HG03175 (cell line): ENCODE results near the gene EYA2.
"Not testable (repeated sequence)": the region's sequence is repeated elsewhere in the genome, so short reads cannot be mapped to it uniquely, and the experiment has no call there.

Source experiments
- ATAC-seq: cut with Tn5 transposase; IDR thresholded peaks from one replicate; pipeline ENCODE4 v1.9.1; 2021; ENCODE audit warnings: mild to moderate bottlenecking, moderate library complexity; ENCODE audit not compliant: unreplicated experiment

EYA2 gene

GRCh38 chr20:47195573-47195972 lies 300.9 kb downstream of the EYA2 start:
- no peak for ATAC-seq

GRCh38 chr20:47196091-47197081 lies 301.7 kb downstream of the EYA2 start:
- ATAC-seq, result peak; percentile 45

- ATAC-seq, result no peak
Measured at GRCh38 chr20:47198254-47198671, 303.6 kb downstream of the EYA2 start.

- no peak for ATAC-seq
Measured at GRCh38 chr20:47198996-47199552, 304.4 kb downstream of the EYA2 start.

GRCh38 chr20:47201074-47201730 lies 306.6 kb downstream of the EYA2 start:
- ATAC-seq, result no peak

- ATAC-seq, result no peak
Measured at GRCh38 chr20:47202733-47203667, 308.4 kb downstream of the EYA2 start.

- ATAC-seq, result no peak
Measured at GRCh38 chr20:47204008-47204849, 309.6 kb downstream of the EYA2 start.

GRCh38 chr20:47204850-47205122 lies 310.1 kb downstream of the EYA2 start:
- ATAC-seq, result not testable (repeated sequence)

- peak; percentile 60 for ATAC-seq
Measured at GRCh38 chr20:47205577-47206123, 311.0 kb downstream of the EYA2 start.

- not testable (repeated sequence) for ATAC-seq
Measured at GRCh38 chr20:47206552-47206951, 311.9 kb downstream of the EYA2 start.

GRCh38 chr20:47206962-47207641 lies 312.5 kb downstream of the EYA2 start:
- ATAC-seq, result no peak

- ATAC-seq, result no peak
Measured at GRCh38 chr20:47208534-47209174, 314.0 kb downstream of the EYA2 start.

GRCh38 chr20:47209982-47210381 lies 315.3 kb downstream of the EYA2 start:
- no peak for ATAC-seq

GRCh38 chr20:47210470-47210869 lies 315.8 kb downstream of the EYA2 start:
- no peak for ATAC-seq

- ATAC-seq, result no peak
Measured at GRCh38 chr20:47211036-47211435, 316.4 kb downstream of the EYA2 start.

GRCh38 chr20:47212606-47213207 lies 318.1 kb downstream of the EYA2 start:
- ATAC-seq, result no peak

GRCh38 chr20:47213966-47214365 lies 319.3 kb downstream of the EYA2 start:
- ATAC-seq, result no peak
